Ecto neural progenitor cell (in vitro differentiated cells): ENCODE measurements around the gene APOA5.

Experiments
- DNase-seq: peaks from one replicate; pipeline ENCODE4 v3.0.0-alpha.2; 2018; ENCODE audit warnings: low spot score

Gene APOA5

GRCh38 chr11:116797816-116798215, 6.1 kb upstream of the APOA5 start:
- no peak for DNase-seq

- no peak for DNase-seq
Measured at GRCh38 chr11:116796548-116796947, 4.9 kb upstream of the APOA5 start.

GRCh38 chr11:116794851-116795250, 3.2 kb upstream of the APOA5 start:
- no peak for DNase-seq

DNA sequence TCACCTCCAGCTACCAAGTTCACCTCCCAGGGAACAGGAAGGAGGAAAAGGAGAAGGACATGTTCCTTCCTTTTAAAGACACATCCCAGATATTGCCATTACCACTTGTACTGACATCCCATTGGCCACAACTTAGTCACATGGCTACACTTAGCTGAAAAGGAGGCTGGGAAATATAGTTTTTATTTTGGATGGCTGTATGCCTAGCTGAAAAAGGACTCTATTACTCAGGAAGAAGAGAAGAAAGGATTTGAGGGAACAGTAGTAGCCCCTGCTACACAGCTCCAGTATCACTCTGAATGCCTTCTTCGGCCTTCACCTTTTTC, 2.1 kb upstream of the APOA5 start:
- no peak for DNase-seq

DNA sequence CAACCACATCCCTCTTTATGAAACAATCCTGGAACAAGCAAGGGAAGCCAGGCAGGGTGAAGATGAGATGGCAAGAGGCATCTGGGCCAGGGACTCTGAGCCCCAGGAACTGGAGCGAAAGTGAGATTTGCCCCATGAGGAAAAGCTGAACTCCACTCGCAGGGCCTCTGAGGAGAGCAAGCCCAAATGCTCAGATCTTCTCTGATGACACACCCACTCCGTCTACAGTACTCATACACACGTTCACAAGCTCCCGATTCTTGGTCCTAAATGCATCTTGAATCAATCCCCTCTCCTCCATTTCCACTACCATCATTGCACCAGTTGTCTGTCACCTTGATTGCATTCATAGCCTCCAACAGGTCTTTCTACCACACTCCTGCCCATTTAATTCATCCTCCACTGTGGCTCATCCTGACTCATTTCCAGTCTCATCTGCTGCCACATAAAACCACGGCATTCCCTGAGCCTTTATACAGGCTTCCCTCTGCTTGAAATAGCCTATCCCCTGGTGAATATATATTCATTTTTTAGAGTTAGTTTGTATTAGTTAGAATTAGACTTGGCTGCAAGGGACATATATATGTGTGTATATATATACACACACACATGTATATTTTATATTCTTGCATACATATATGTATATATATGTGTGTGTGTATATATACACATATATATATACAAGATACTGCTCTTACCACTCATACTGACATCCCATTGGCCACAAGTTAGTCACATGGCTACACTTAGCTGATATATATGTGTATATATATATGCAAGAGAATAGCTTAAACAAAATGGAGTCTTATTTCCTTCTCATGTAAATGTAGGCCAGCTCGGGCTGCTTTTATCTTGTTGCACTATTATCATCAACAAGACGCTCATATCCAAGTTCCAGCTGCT, 1.4 kb upstream of the APOA5 start:
- no peak for DNase-seq

DNA sequence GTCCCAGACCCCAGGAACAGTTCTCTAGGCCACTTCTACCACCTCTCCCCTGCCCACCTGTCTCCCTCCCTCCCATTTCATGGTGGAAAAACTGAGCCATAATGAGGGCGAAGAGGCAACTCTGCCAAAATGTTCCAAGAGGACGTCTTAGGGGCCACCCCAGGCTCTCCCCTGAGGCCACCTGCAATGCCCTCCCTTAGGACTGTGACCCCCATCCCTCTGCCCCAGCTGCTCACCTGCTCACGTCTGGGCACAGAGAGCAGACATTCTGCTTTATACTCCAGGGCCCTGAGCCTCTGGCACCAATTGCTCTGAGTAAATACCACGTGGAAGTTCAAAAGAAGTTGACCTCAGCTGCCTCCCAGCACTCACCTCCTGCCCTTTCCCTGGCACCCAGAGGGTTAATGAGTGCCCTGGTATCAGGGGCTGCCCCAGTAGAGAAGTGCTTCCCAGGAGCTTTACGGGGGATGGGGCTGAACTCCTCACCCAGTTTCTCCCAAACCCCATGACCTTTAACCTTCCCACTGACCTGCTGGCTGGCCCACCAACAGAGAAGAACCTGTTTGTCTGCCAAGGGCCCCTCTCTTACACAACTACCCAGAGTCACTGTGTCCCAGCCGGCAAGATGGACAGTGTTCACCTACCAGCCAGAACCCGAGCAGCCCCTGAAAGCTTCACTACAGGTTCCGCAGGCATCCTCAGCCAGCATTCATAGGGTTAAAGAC, 627 bp upstream of the APOA5 start:
- no peak for DNase-seq

- DNase-seq = peak; percentile 92
Measured at GRCh38 chr11:116791002-116791812, 472 bp downstream of the APOA5 start.

DNA sequence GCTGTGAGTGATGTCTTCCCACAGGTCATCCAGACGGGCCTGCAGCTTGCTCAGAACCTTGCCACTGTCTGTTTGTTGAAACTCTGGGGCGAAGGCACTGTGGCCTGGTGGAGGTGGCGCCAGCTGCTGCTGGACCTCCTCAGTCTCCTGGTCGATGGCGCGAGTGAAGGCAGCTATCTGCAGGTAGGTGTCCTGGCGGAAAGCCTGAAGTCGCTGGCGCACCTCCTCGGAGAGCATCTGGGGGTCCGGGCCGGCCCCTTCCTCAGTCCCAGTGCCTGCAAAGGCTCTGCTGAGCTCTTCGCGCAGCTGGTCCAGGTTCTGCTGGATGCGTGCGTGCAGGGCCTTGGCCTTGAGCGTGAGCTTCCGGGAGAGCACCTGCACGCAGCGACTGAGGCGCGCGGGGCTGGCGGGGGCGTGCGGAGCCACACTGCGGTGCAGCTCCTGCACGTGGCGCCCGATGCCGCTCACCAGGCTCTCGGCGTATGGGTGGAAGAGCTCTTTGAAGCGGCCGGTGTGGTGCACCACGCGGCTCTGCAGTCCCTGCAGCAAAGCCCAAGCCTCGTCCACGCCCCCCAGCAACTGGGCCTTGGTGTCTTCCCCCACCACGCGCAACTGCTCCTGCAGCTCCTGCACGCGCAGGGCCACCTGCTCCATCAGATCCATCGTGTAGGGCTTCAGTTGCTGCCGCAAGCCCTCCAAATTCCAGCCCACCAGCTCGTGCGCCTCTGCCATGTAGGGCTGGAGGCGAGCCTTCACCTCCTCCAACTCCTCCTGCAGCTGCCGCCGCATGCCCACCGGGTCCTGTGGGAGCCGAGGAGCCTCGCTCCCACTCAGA, 1.3 kb downstream of the APOA5 start:
- no peak for DNase-seq

- no peak for DNase-seq
Measured at GRCh38 chr11:116788975-116789374, 2.7 kb downstream of the APOA5 start.

DNA sequence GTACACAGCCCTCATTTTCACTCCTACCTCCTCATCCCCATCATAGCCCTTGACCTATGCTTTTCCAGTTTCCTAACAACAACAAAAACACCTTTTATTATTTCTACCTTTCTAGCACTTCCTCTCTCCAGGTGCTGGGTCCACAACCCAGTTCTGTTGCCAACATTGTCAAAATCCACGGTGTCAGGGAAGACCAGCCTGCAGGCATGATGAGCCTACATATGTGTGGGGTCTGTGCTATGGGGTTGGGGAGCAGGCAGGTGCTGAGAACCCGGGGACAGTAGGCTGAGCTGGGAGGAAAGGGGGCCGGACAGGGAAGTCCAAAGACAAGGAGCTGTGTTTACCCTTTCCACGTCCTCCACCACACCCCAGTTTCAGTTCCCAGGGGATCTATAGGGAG, 3.1 kb downstream of the APOA5 start:
- DNase-seq = no peak

GRCh38 chr11:116787786-116788486, 3.7 kb downstream of the APOA5 start, which contains the start of gene ZPR1:
ZPR1 (minus strand) TSS chr11:116788023; CDS start chr11:116787990, 33 bp downstream.
- DNase-seq = peak; percentile 79

GRCh38 chr11:116787436-116787785, 4.3 kb downstream of the APOA5 start:
- no peak for DNase-seq

DNA sequence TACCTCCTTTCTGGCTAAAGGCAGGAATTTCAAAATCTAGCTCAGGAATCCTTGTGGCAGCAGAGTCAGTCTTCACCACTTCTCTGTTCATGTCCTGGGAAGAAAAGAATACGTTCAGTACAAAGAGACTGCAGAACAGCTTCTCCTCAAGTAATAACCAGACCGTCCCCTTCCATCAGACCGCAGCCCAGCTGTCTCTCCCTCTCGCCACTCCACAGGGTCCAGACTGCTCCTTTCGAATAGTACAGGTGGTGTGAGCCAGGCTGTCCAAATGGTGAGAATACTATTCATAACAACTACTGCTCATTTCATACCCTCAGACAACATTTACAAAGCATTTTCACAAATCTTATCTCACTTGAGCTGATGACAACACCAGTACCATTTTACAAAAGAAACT, 4.7 kb downstream of the APOA5 start:
- no peak for DNase-seq

- no peak for DNase-seq
Measured at GRCh38 chr11:116786326-116786725, 5.4 kb downstream of the APOA5 start.

DNA sequence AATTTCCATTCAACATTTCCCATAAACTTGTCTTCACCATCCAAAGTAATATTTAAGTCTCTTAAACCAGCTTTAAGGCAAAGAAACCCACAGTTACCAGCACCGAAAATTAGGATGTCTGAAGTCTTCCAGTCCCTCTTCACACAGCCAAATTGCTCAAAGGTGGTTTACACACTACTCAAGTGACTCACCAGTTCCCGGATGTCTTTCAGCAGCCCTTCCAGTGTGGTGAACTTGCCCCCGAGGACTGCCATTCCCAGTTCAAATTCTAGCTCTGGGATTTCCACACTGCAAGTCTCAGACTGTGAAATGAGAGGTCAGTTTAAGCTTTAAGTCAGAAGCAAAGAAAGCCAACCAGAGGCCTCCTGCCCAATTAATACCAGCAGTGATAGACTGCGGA, 9.0 kb downstream of the APOA5 start:
- DNase-seq = no peak

DNA sequence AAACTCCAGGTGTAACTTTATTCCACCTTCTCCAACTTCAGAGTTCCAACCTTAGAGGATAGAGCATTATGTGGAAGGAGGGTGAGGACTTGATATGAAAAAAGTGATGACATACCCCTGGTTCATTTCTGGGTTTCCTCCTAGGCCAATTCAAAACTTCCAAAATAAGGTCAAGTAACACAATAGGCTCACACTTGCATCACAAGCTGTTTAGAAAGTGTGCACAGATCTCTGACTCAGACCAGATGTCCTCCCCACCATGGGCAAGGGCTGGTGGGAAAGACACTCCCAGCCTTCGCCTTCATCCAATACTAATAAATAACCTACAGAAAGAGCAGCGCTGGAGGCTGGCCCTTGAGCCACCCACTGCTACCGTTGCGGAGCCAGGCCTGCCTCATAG, 13.1 kb downstream of the APOA5 start:
- DNase-seq = no peak

DNA sequence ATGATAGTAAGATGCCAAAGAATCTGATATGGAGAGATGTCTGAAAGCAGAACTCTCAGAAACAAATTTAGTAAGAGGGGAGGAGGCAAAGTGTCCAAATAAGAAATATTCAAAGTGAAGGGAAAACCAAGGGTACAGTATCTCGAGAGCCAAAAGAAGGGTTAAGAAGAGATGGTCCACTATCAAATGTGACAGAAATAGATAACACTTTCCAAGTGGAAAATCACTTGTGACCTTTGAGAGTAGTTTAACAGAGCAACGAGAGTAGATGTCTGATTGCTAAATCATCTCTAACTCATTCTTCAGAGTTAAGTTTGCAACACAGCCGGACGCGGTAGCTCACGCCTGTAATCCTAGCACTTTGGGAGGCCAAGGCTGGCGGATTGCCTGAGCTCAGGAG, 14.6 kb downstream of the APOA5 start:
- DNase-seq = no peak

DNA sequence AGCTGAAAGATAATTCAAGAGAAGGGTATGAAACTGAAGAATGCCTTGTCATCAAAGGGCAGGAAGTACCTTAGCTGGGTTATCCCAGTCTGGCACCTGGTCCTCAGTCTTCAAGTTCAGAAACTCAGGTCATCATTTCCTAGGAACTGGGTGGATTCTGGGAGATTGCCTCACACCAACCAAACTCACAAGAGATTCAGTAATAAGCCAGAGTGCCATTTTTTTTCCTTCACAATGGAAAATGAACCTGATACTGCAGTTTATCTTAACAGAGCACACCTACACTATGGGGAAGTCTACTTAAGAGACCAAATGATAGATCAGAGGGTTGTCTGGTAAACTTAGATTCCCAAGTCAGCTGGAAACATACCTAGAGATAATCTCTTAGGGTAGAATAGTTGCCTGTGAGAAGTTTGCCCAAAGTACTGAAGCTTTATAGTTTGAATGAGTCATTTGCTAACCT, 15.1 kb downstream of the APOA5 start:
- DNase-seq = no peak

DNA sequence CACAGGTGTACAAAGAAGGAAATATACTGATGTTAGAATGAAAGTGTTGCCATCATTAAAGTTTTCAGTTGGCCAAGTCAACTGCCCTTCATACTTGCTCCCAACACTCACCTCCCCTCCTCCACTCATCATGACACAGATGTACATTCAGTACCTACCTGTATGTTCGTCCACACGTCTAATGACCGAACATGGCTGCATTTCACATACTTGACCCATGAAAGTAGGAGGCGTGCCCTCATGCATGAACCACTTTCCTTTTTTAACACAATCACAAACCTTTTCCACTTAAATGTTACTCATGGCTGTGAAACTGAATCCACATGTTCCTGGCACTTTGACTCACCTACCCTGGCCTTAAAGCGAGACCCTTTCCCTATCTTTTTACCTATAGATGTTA, 15.7 kb downstream of the APOA5 start:
- DNase-seq = no peak

- no peak for DNase-seq
Measured at GRCh38 chr11:116774661-116775060, 17.0 kb downstream of the APOA5 start.
